ENCODE results near the gene SEM1. TPM values are rescaled to one million over a fixed set of nuclear protein-coding genes. Genes with fewer than 3 reads are reported as not detected.
"Not testable (repeated sequence)": the region's sequence is repeated elsewhere in the genome, so short reads cannot be mapped to it uniquely, and the experiment has no call there.

The SEM1 gene
- total RNA-seq, 5 donors from 2014 or later (not counting 1 experiment from before 2014, with no cell fraction given): 17.8 to 34.8 (median 30.2) TPM

- H3K27ac ChIP-seq (ENCODE audit: low read length); H3K36me3 ChIP-seq (ENCODE audit: control insufficient read depth in 2 of 2, extremely low read depth in 1 of 2, insufficient read depth in 1 of 2, low read length in 1 of 2); CTCF ChIA-PET; ATAC-seq (replicated peaks in 1 of 4); POLR2A ChIA-PET; H3K4me3 Mint-ChIP-seq; H3K9me3 ChIP-seq; H3K4me1 Mint-ChIP-seq; H3K4me1 ChIP-seq (ENCODE audit: control insufficient read depth in 1 of 2, extremely low read depth in 1 of 2, insufficient read depth in 2 of 2, low read length in 2 of 2); H3K36me3 Mint-ChIP-seq; H3K9me3 Mint-ChIP-seq; DNase-seq; H3K27me3 ChIP-seq (replicated peaks in 1 of 2; ENCODE audit: control insufficient read depth in 2 of 2, extremely low read depth in 1 of 2, insufficient read depth in 2 of 2, low read length in 1 of 2); H3K4me3 ChIP-seq (ENCODE audit: control insufficient read depth in 1 of 2, extremely low read depth in 1 of 2, low read length in 1 of 2); H3K27ac Mint-ChIP-seq: not testable (repeated sequence)
- peaks cover 25 to 33% of the 10 kb centered on the region in 2 donors for H3K27me3 Mint-ChIP-seq
- no CpG with 5 or more reads among the region's 2 CpGs for WGBS (ENCODE audit: insufficient coverage)
Observed at GRCh38 chr7:96722928-96723327, 13.3 kb upstream of the SEM1 start.

- no peak for DNase-seq
- H3K27ac ChIP-seq (ENCODE audit: low read length): no peak overlapping the region
- Mint-ChIP-seq H3K4me1 (no peaks in the 10 kb centered on the region), H3K27ac (no peak overlapping the region), H3K4me3 (no peak overlapping the region), H3K36me3 (no peaks in the 10 kb centered on the region), H3K9me3 (peaks cover 0 to 5% (median 0%) of the 10 kb centered on the region in 3 donors), H3K27me3 (peaks cover 41 to 44% of the 10 kb centered on the region in 2 donors)
- ATAC-seq (replicated peaks in 1 of 4): no peak
- no peak overlapping the region for H3K4me3 ChIP-seq (ENCODE audit: control insufficient read depth in 1 of 2, extremely low read depth in 1 of 2, low read length in 1 of 2)
- no peaks in the 10 kb centered on the region for H3K9me3 ChIP-seq
- 50% methylated on average over 1 of the region's 2 CpGs for WGBS (ENCODE audit: insufficient coverage)
- CTCF ChIA-PET: no interaction called here
- peaks cover 2 to 3% of the 10 kb centered on the region in 2 experiments for H3K27me3 ChIP-seq (replicated peaks in 1 of 2; ENCODE audit: control insufficient read depth in 2 of 2, extremely low read depth in 1 of 2, insufficient read depth in 2 of 2, low read length in 1 of 2)
- no peaks in the 10 kb centered on the region for H3K36me3 ChIP-seq (ENCODE audit: control insufficient read depth in 2 of 2, extremely low read depth in 1 of 2, insufficient read depth in 1 of 2, low read length in 1 of 2)
- POLR2A ChIA-PET: interaction anchor here in 1 of 2 donors (0.9 kb wide), 1 partner anchor 18 kb away, joined by 5 read pairs; no protein-coding TSS in a partner anchor
- H3K4me1 ChIP-seq (ENCODE audit: control insufficient read depth in 1 of 2, extremely low read depth in 1 of 2, insufficient read depth in 2 of 2, low read length in 2 of 2): no peaks in the 10 kb centered on the region
Observed at GRCh38 chr7:96720843-96721242, 11.2 kb upstream of the SEM1 start.

GRCh38 chr7:96719164-96719563, 9.5 kb upstream of the SEM1 start:
- H3K27me3 Mint-ChIP-seq: peaks cover 43 to 45% of the 10 kb centered on the region in 2 donors
- Histone ChIP-seq H3K4me3 (ENCODE audit: control insufficient read depth in 1 of 2, extremely low read depth in 1 of 2, low read length in 1 of 2) (no peak overlapping the region), H3K27me3 (replicated peaks in 1 of 2; ENCODE audit: control insufficient read depth in 2 of 2, extremely low read depth in 1 of 2, insufficient read depth in 2 of 2, low read length in 1 of 2) (peaks cover 2 to 3% of the 10 kb centered on the region in 2 experiments), H3K27ac (ENCODE audit: low read length) (no peak overlapping the region), H3K9me3 (no peaks in the 10 kb centered on the region), H3K4me1 (ENCODE audit: control insufficient read depth in 1 of 2, extremely low read depth in 1 of 2, insufficient read depth in 2 of 2, low read length in 2 of 2) (no peaks in the 10 kb centered on the region), H3K36me3 (ENCODE audit: control insufficient read depth in 2 of 2, extremely low read depth in 1 of 2, insufficient read depth in 1 of 2, low read length in 1 of 2) (no peaks in the 10 kb centered on the region)
- H3K4me3 Mint-ChIP-seq: no peak overlapping the region
- DNase-seq (no peak), ATAC-seq (replicated peaks in 1 of 4) (no peak)
- ChIA-PET CTCF (interaction anchor here in 1 of 2 donors (0.6 kb wide), 1 partner anchor 1612 kb away, joined by 4 read pairs; no protein-coding TSS in a partner anchor), POLR2A (interaction anchor here in 1 of 2 donors (0.6 kb wide), 1 partner anchor 988 kb away, joined by 3 read pairs; no protein-coding TSS in a partner anchor)
- H3K9me3 Mint-ChIP-seq: peaks cover 0 to 5% (median 0%) of the 10 kb centered on the region in 3 donors
- H3K27ac Mint-ChIP-seq: no peak overlapping the region
- no peaks in the 10 kb centered on the region for H3K4me1 Mint-ChIP-seq
- H3K36me3 Mint-ChIP-seq: no peaks in the 10 kb centered on the region
- 64% methylated on average over 3 of the region's 4 CpGs for WGBS (ENCODE audit: insufficient coverage)

- Histone ChIP-seq H3K4me3 (ENCODE audit: control insufficient read depth in 1 of 2, extremely low read depth in 1 of 2, low read length in 1 of 2) (no peak overlapping the region), H3K27me3 (replicated peaks in 1 of 2; ENCODE audit: control insufficient read depth in 2 of 2, extremely low read depth in 1 of 2, insufficient read depth in 2 of 2, low read length in 1 of 2) (peaks cover 2 to 3% of the 10 kb centered on the region in 2 experiments), H3K4me1 (ENCODE audit: control insufficient read depth in 1 of 2, extremely low read depth in 1 of 2, insufficient read depth in 2 of 2, low read length in 2 of 2) (no peaks in the 10 kb centered on the region), H3K9me3 (no peaks in the 10 kb centered on the region), H3K27ac (ENCODE audit: low read length) (no peak overlapping the region), H3K36me3 (ENCODE audit: control insufficient read depth in 2 of 2, extremely low read depth in 1 of 2, insufficient read depth in 1 of 2, low read length in 1 of 2) (no peaks in the 10 kb centered on the region)
- Mint-ChIP-seq H3K9me3 (peaks cover 0 to 5% (median 0%) of the 10 kb centered on the region in 3 donors), H3K27me3 (peaks cover 45% of the 10 kb centered on the region in 2 donors), H3K4me1 (no peaks in the 10 kb centered on the region), H3K36me3 (no peaks in the 10 kb centered on the region), H3K27ac (no peak overlapping the region), H3K4me3 (no peak overlapping the region)
- ATAC-seq (replicated peaks in 1 of 4) (no peak), DNase-seq (no peak)
- POLR2A ChIA-PET: interaction anchor here in 1 of 2 donors (0.6 kb wide), 1 partner anchor 989 kb away, joined by 3 read pairs; no protein-coding TSS in a partner anchor
- WGBS (ENCODE audit: insufficient coverage): no CpG with 5 or more reads among the region's 3 CpGs
- CTCF ChIA-PET: interaction anchor here in 1 of 2 donors (0.6 to 0.9 kb wide), 2 partner anchors 10 to 1613 kb away, joined by 4 read pairs; no protein-coding TSS in a partner anchor
Observed at GRCh38 chr7:96718107-96719003, 8.7 kb upstream of the SEM1 start.

GRCh38 chr7:96713037-96713436, 3.4 kb upstream of the SEM1 start:
- Mint-ChIP-seq H3K4me1 (peaks cover 6 to 19% (median 15%) of the 10 kb centered on the region in 3 donors), H3K4me3 (no peak overlapping the region), H3K27me3 (peaks cover 15 to 20% of the 10 kb centered on the region in 2 donors), H3K36me3 (no peaks in the 10 kb centered on the region), H3K27ac (no peak overlapping the region), H3K9me3 (peaks cover 0 to 11% (median 4%) of the 10 kb centered on the region in 3 donors)
- CTCF ChIA-PET: no interaction called here
- Histone ChIP-seq H3K4me1 (ENCODE audit: control insufficient read depth in 1 of 2, extremely low read depth in 1 of 2, insufficient read depth in 2 of 2, low read length in 2 of 2) (peaks cover 6 to 10% of the 10 kb centered on the region in 2 experiments), H3K36me3 (ENCODE audit: control insufficient read depth in 2 of 2, extremely low read depth in 1 of 2, insufficient read depth in 1 of 2, low read length in 1 of 2) (no peaks in the 10 kb centered on the region), H3K4me3 (ENCODE audit: control insufficient read depth in 1 of 2, extremely low read depth in 1 of 2, low read length in 1 of 2) (peak overlapping the region in 1 of 2 donors; percentile 15), H3K9me3 (no peaks in the 10 kb centered on the region), H3K27me3 (replicated peaks in 1 of 2; ENCODE audit: control insufficient read depth in 2 of 2, extremely low read depth in 1 of 2, insufficient read depth in 2 of 2, low read length in 1 of 2) (peaks cover 0 to 2% of the 10 kb centered on the region in 2 experiments), H3K27ac (ENCODE audit: low read length) (no peak overlapping the region)
- ATAC-seq (replicated peaks in 1 of 4): no peak
- no peak for DNase-seq
- POLR2A ChIA-PET: no interaction called here
- no CpG with 5 or more reads among the region's 3 CpGs for WGBS (ENCODE audit: insufficient coverage)

GRCh38 chr7:96710544-96710943, 898 bp upstream of the SEM1 start:
- H3K4me1 ChIP-seq (ENCODE audit: control insufficient read depth in 1 of 2, extremely low read depth in 1 of 2, insufficient read depth in 2 of 2, low read length in 2 of 2): peaks cover 8 to 10% of the 10 kb centered on the region in 2 experiments
- no peak overlapping the region for H3K27ac Mint-ChIP-seq
- H3K27me3 ChIP-seq (replicated peaks in 1 of 2; ENCODE audit: control insufficient read depth in 2 of 2, extremely low read depth in 1 of 2, insufficient read depth in 2 of 2, low read length in 1 of 2): no peaks in the 10 kb centered on the region
- no peak overlapping the region for H3K4me3 ChIP-seq (ENCODE audit: control insufficient read depth in 1 of 2, extremely low read depth in 1 of 2, low read length in 1 of 2)
- H3K9me3 Mint-ChIP-seq: peaks cover 0 to 5% (median 4%) of the 10 kb centered on the region in 3 donors
- POLR2A ChIA-PET: no interaction called here
- H3K9me3 ChIP-seq: no peaks in the 10 kb centered on the region
- peaks cover 3% of the 10 kb centered on the region for H3K36me3 Mint-ChIP-seq
- peaks cover 29 to 40% (median 37%) of the 10 kb centered on the region in 3 donors for H3K4me1 Mint-ChIP-seq
- H3K36me3 ChIP-seq (ENCODE audit: control insufficient read depth in 2 of 2, extremely low read depth in 1 of 2, insufficient read depth in 1 of 2, low read length in 1 of 2): peaks cover 0 to 2% of the 10 kb centered on the region in 2 donors
- peak overlapping the region in 2 of 3 donors; percentile 98 for H3K4me3 Mint-ChIP-seq
- H3K27me3 Mint-ChIP-seq: peaks cover under 1 to 4% of the 10 kb centered on the region in 2 donors
- CTCF ChIA-PET: no interaction called here
- no peak overlapping the region for H3K27ac ChIP-seq (ENCODE audit: low read length)
- no CpG with 5 or more reads among the region's 2 CpGs for WGBS (ENCODE audit: insufficient coverage)
- no peak for DNase-seq
- no peak for ATAC-seq (replicated peaks in 1 of 4)

All from T-cell (primary cell).